ENCODE measurements around the gene PADI2. TPM values are rescaled to one million over a fixed set of nuclear protein-coding genes. Genes with fewer than 3 reads are reported as not detected.

PADI2 gene
- total RNA-seq = not detected

GRCh38 chr1:17119076-17119772, at the start of gene PADI2:
Gene PADI2, minus strand, starts transcription at chr1:17119451. Its CDS starts 80 bp downstream, at chr1:17119371.
- ChIA-PET POLR2A (no interaction called here), CTCF (interaction anchor here (1.2 kb wide), 1 partner anchor 11 kb away, joined by 3 read pairs; no protein-coding TSS in a partner anchor)

DNA sequence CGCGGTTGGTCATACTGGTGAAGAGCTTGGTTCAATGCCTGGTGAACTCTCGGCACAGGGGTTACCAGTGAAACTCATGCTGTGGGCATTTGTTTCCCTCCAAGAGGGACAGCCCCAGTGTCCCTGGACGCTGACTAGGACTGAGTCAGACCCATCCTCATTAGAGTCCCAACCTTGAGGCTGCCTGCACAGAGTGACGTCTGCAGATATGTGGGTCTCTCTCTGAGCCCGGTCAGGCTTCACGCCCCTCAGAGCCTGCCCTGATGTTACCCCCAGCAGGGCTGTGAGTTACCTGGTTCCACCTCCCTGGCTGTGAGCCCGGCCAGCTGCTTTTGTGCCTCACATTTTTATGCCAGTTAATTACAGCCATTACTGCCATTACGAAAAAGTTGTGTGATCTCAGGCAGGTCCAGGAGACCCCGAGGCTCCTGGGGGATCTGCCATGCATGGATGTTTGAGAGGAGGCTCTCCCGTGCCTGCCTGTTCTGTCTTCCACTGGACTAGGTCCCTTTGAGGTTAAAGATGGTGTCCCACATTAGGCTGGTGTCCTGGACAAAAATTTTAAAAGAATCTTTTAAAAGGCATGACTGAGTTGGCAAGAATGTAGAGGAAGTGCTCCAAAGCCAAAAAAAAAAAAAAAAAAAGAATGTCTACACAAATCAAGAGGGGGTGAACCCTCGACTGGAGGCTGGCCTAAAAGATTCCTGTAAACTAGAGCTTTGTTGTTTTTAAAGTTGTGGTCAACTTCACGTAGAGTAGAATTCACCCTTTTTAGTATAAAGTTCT, 49.0 kb upstream of the PADI2 start:
- ChIA-PET CTCF (no interaction called here), POLR2A (no interaction called here)

DNA sequence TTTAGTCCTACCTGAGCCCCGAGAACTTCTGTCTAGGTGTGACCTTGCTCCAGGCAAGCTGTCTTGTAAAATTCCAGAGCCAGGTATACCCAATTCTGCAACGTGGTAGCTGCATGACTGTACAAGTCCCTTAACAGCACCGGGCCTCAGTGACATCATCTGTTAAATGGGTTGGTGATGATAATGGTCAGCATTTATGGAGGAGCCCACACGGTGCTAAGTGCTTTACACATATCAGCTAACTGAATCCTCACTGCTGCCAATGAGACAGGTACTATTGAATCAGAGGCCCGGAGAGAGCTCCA, 48.5 kb upstream of the PADI2 start:
- ChIA-PET CTCF (no interaction called here), POLR2A (no interaction called here)

- POLR2A ChIA-PET = no interaction called here
- CTCF ChIA-PET = no interaction called here
Observed at GRCh38 chr1:17167041-17167785, 48.0 kb upstream of the PADI2 start.

DNA sequence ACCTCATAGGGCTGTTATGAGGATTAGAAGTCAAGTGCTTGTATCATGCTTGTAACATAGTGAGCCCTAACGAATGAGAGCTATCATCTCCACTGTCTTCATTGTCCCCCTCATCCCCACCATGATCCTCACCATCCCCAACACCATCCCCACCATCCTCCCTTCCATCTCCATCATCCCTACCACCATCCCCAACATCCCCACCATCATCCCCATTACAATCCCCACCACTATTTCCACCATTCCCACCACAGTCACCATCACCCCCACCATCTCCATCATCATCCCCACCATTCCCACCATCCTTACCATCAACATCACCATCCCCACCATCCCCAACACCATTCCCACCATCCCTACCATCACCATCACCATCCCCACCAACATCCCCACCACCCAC, 46.6 kb upstream of the PADI2 start:
- POLR2A ChIA-PET = no interaction called here
- CTCF ChIA-PET = no interaction called here

DNA sequence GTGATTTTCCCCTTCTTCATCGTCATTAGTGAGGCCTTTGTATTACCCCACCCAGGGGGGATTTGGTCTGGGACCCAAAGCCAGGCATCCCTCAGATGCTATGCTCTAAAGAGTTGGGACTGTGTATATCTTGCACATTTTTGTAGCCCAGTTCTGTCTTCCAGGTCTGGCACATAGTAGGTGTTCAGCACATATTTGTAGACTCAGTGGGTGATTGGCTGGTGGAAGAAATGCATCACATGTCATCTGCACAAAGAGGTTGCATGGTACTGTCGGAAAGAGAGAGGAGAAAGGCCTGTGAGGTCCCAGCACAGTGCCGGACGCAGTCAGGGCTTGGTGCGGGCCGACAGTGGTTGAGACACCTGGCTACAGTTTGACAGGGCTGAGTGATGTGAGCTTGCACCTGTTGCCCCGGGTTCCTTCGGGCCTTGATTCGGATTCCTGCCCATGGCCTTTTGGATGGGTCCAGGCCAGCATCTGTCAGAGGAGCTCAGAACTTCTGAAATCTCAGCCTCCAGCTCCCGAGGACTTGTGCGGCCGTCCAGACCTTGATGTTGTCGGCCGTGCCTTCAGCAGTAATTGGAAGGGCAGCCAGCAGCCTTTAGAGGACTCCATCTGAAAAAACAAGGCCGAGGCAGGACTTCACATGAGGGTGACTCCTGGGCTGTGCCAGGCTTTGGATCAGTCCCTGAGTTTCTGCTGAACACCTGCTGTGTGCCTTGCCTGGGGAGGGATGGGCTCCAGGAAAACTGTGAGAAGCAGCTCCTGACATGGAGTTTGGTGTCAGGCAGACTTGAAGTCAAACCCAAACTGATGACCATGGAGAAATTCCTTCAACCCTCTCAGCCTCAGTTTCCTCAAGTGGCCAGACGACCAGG, 44.8 kb upstream of the PADI2 start:
- POLR2A ChIA-PET = no interaction called here
- CTCF ChIA-PET = no interaction called here

- CTCF ChIA-PET = interaction anchor here (1.0 kb wide), 1 partner anchor 38 kb away, joined by 3 read pairs; no protein-coding TSS in a partner anchor
- POLR2A ChIA-PET = no interaction called here
Observed at GRCh38 chr1:17163371-17163770, 44.1 kb upstream of the PADI2 start.

- POLR2A ChIA-PET = no interaction called here
- CTCF ChIA-PET = interaction anchor here (1.0 kb wide), 1 partner anchor 38 kb away, joined by 3 read pairs; no protein-coding TSS in a partner anchor
Observed at GRCh38 chr1:17162941-17163340, 43.7 kb upstream of the PADI2 start.

GRCh38 chr1:17161926-17162800, 42.9 kb upstream of the PADI2 start:
- ChIA-PET POLR2A (no interaction called here), CTCF (interaction anchor here (1.0 kb wide), 1 partner anchor 37 kb away, joined by 3 read pairs; no protein-coding TSS in a partner anchor)

DNA sequence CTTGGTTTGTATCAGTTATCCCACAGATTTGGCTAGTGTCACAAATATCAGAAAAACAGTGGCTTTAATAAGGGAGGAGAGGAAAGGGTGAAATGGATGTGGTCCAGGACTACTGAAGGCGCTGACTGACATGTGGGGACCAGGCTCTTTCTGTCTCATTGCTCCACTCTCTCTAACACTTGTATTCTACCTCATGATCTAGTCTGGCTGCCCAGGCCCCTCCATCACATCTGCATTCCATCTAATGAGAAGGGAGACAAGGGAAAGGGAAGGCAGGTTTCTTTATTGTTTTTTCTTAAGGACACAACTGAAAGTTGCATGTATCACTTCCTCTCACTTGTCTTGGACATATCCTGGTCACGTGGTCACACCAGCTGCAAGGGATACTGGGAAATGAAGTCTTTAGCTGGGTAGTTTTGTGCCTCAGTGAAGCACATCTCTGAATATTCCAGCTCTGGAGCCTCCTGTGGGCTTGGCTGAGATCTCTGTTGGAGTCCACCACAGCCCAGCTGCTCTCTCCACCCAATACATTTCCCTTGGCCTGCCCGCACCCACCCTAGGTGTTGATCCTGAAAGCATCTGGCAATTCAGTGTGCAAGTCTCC, 42.0 kb upstream of the PADI2 start:
- POLR2A ChIA-PET = no interaction called here
- CTCF ChIA-PET = no interaction called here

DNA sequence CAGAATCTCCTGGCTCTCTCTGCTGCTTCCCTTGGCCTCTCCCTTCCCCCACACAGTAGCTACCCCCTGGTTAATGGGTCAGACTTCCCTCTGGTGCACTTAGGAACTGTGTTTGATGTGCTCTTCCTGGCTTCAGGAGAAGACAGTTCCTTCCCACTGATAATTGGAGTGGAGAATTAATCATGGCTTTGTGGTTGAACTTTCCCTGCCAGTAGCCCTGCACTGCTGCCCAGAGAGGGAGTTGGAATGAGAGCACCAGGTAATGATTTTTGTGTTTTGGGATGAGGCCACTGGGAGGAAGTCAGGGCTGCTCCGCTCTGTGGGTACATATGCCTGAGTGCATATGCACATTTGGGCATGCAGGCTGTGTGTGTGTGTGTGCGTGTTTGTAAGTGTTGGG, 39.7 kb upstream of the PADI2 start:
- CTCF ChIA-PET = no interaction called here
- POLR2A ChIA-PET = no interaction called here

DNA sequence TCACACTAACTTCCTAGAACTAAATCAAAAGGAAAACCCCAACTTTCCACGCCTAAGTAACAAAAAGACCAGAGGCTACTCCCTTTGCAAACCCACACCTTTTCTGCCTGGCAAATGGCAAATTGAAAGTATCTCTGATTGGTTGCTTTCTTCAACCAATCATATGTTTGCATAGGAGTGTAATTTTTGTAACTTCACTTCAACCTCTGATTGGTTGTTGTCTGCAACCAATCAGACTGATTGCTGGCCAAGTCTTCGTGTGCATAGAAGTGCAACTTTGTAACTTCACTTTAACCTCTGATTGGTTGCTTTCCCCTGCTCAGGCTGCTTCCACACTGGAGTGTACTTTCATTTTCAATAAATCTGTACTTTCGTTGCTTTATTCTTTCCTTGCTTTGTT, 36.9 kb upstream of the PADI2 start:
- CTCF ChIA-PET = no interaction called here
- POLR2A ChIA-PET = no interaction called here

- ChIA-PET CTCF (no interaction called here), POLR2A (no interaction called here)
Observed at GRCh38 chr1:17155257-17155920, 36.1 kb upstream of the PADI2 start.

DNA sequence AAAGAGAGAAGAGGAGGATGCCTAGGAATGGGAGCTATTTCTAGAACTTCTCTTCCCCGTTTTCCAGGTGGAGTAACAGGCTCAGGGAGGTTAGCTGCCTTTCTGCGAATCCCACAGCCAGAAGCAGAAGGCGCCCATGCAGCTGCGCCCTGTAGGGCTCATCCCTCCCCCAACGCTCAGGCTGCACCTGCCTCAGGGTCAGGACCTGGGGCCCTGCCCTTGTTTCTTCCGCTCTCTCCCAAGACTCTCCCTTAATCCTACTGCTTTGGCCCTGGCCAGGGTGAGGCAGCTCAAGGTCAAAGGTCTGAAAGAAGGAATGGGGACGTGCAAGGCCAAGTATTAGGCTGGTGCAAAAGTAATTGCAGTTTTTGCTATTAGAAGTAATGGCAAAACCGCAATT, 30.5 kb upstream of the PADI2 start:
- CTCF ChIA-PET = no interaction called here
- POLR2A ChIA-PET = no interaction called here

GRCh38 chr1:17148950-17149608, 29.8 kb upstream of the PADI2 start:
- CTCF ChIA-PET = no interaction called here

GRCh38 chr1:17145648-17146047, 26.4 kb upstream of the PADI2 start:
- POLR2A ChIA-PET = no interaction called here
- CTCF ChIA-PET = interaction anchor here (1.0 kb wide), 1 partner anchor 91 kb away, joined by 3 read pairs; no protein-coding TSS in a partner anchor

More at GRCh38 chr1:17148950-17149608, 29.8 kb upstream of the PADI2 start:
- POLR2A ChIA-PET = no interaction called here

DNA sequence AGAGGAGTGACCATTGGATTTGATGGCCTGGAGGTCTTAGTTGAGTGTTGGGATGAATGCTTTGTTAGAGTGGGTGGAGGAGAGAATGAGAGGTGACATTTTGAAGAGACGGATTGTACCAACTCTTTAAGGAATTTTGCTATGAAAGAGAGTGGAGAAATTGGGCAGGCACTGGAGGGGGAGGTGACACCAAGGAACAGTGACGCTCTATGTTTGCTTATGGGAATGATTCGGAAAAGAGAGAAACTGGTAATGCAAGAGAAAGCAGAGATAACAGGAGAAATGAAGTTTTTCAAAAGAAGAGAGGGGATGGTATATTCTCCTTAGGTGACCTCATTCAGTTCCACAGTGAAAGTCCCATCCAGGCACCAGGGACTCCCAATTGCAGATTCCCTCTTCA, 24.5 kb upstream of the PADI2 start:
- CTCF ChIA-PET = no interaction called here
- POLR2A ChIA-PET = no interaction called here
